Choroid plexus epithelial cell (primary cell): ENCODE measurements around the gene EIF2B4.

Experiments used
- DNase-seq: peaks from one replicate; pipeline ENCODE4 v3.0.0-alpha.2; 2010; ENCODE audit warnings: low read depth
- H3K4me3 ChIP-seq: 2 replicates; pipeline ENCODE4 v1.5.1; 2011; ENCODE audit warnings: low read depth, mild to moderate bottlenecking, control low read depth, low read length, moderate library complexity
- TF ChIP-seq, protein P1 (sequence below): conservative IDR thresholded peaks from 2 replicates; pipeline ENCODE4 v1.5.1; 2011; ENCODE audit warnings: low read depth, mild to moderate bottlenecking, control low read depth, inconsistent platforms, low read length, moderate library complexity

Gene EIF2B4

DNA sequence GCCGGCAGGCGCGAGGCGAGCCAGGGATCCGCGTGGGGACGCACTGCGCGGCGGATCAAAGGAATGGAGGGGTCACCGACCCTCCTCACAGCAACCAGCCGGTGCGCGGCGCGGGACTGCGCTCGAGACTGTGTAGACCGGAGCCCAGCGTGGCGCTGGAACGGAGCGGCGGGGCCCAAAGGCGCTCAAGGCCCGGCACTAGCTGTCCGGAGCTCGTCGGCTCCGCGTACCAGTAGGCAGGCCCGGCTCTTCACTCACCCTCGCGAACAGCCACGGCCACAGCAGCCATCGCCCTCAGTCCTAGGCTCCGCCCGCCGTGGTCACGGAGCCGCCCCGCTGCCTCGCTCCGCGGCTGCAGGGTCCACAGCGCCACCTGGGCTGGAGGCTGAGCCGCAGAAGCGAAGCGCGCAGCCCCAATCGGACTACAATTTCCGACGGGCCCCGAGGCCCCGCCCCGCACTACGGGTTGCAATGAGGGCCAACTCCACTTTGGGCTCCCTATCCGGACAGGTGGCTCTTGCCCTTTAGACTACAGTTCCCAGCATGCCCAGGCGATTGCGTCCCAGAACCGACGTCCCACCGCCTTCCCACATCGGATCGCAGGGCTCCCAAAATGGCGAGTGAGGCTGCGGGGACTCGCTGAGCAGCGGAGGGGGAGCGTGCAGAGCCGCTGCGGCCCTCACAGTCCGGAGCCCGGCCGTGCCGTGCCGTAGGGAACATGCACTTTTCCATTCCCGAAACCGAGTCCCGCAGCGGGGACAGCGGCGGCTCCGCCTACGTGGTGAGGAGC lies at the start of gene EIF2B4, which contains the start of gene SNX17:
EIF2B4 (minus strand) TSS at position 313 of the 790 bp plus-strand sequence; CDS start at position 289, 24 bp downstream.
SNX17 (plus strand) TSS at position 591 of the 790 bp plus-strand sequence; CDS start at position 719, 128 bp downstream.
- TF ChIP-seq, protein P1, sequence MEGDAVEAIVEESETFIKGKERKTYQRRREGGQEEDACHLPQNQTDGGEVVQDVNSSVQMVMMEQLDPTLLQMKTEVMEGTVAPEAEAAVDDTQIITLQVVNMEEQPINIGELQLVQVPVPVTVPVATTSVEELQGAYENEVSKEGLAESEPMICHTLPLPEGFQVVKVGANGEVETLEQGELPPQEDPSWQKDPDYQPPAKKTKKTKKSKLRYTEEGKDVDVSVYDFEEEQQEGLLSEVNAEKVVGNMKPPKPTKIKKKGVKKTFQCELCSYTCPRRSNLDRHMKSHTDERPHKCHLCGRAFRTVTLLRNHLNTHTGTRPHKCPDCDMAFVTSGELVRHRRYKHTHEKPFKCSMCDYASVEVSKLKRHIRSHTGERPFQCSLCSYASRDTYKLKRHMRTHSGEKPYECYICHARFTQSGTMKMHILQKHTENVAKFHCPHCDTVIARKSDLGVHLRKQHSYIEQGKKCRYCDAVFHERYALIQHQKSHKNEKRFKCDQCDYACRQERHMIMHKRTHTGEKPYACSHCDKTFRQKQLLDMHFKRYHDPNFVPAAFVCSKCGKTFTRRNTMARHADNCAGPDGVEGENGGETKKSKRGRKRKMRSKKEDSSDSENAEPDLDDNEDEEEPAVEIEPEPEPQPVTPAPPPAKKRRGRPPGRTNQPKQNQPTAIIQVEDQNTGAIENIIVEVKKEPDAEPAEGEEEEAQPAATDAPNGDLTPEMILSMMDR, result peak; percentile 71
- H3K4me3 ChIP-seq, result peak within 1 kb of the TSS; percentile 99
- peak; percentile 100 for DNase-seq

GRCh38 chr2:27416151-27416550 lies 46.0 kb upstream of the EIF2B4 start:
- no peak overlapping the region for H3K4me3 ChIP-seq
- TF ChIP-seq, protein P1, result no peak
- no peak for DNase-seq

- DNase-seq, result no peak
These were observed 42.4 kb upstream of the EIF2B4 start for GRCh38 chr2:27412419-27413152.

DNA sequence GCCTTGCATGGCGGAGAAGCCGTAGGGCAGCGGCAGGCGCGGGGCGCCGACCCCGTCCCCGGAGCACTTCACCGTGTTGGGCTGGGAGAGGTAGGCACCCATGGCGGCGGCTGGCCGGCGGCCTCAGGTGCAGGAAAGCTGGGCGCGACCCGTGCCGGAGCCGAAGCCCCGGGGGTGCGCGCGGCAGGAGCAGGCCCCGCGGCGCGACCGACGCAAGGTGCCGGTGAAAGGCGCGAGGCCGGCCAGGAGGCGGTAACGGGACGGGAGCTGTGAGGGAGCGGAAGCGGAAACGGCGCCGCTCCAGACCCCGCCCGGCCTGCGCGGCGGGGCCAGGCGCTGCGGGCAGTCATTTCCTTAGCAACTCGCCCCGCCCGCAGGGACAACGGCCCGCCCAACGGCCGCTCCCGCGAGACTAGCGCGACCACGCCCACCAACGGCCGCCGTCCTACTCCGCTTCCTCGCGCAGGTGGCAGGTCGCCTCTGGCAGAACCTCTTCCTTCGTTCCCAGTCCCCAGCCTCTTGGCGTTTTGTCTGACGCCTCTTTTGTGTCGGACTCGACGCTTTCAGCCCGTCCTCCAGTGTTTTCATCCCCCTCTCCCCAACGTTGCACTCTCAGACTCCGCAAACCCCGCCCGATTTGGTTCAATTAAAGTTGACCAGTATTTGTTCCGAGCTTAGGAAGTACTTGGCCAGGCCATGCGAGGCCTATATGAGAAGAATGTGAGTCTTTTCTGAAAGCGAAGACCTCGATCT lies 39.4 kb upstream of the EIF2B4 start, which contains the start of gene PPM1G:
PPM1G (minus strand) TSS at position 271 of the 753 bp plus-strand sequence; CDS start at position 102, 169 bp downstream.
- H3K4me3 ChIP-seq, result peak within 1 kb of the TSS; percentile 96
- peak; percentile 95 for DNase-seq
- TF ChIP-seq, protein P1, result no peak

More at GRCh38 chr2:27412419-27413152, 42.4 kb upstream of the EIF2B4 start:
- H3K4me3 ChIP-seq, result no peak overlapping the region
- TF ChIP-seq, protein P1, result no peak

DNA sequence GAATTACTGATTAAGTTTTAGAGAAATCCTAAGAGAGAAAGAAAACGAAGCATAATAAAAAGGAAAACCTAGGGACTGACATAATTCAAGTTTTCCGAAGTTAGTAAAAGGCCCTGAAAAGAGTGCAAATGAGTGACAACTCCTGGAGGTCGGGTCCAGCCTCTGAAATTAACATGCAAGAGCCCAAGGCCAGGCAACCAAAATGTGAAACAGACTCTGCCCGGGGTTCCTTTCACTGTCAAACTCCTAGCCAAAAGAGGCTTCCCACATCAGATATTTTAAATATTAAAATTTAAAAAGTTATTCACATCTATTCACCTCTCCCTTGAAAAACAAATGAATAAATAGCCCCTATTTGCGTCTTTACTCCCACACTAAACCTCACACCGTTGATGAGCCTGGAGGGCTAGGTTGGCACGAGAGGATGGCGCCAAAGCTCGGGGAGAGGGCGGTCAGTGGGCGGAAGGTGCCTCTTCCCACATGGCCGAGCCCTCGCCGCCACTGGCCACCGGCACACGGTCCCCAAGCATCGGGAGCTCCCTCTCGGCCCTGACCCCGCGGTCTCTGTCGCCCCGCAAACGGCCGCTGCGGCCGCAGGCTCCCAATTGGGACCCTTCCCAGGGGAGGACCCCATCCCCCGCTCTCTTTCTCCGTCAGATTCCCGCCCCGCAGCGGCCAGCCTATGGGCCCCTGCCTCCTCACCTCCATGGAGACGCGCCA lies 38.6 kb upstream of the EIF2B4 start:
- TF ChIP-seq, protein P1, result no peak
- DNase-seq, result no peak
- H3K4me3 ChIP-seq, result peak overlapping the region; percentile 96
